ENCODE measurements around the gene RNF182. TPM values are rescaled to one million over a fixed set of nuclear protein-coding genes. Genes with fewer than 3 reads are reported as not detected.

The RNF182 gene
- total and polyA plus RNA-seq, 9 of the 15 experiments (the other 6 are each of a cell fraction or from before 2014, with no cell fraction given) = 12.8 to 22.8 (median 17.5) TPM

GRCh38 chr6:13979284-13980171 is 54.8 kb downstream of the RNF182 start (continued):
- TF ChIP-seq CHAMP1 (IDR thresholded peaks at IDR 0.05) (peak; percentile 20), TBL1XR1 (IDR thresholded peaks at IDR 0.05; ENCODE audit: low read length in 2 of 2) (peak in 1 of 2 experiments; percentile 48; a peak in 1 of 4 replicates), ZNF512 (tag; IDR thresholded peaks at IDR 0.05) (no peak), ESRRB (CRISPR knock-in tag; IDR thresholded peaks at IDR 0.05; ENCODE audit: borderline replicate concordance) (no peak), GABPB2 (CRISPR knock-in tag; conservative IDR thresholded peaks at IDR 0.05) (no peak)
